Measurements from ENCODE around the gene SIX4.

DNA sequence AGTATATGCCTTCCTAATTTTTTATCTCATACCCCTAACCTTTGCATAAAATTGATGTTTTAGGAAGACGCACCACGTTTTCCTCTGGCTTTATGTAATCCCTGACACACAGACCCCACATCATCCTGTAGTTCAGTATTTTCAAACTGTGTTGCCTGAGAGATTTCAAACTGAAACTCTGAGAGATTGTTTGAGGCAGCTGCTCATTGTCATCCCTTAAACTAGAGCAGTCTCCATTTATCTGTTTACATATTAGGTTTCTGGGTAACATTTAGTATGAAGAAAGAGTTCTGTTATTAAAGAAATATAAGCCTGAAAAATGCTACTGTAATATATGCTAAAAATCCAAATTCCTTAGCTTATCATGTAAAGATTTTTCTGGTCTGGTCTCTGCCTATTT is 34.7 kb upstream of the SIX4 start:
- TF ChIP-seq, protein P1, sequence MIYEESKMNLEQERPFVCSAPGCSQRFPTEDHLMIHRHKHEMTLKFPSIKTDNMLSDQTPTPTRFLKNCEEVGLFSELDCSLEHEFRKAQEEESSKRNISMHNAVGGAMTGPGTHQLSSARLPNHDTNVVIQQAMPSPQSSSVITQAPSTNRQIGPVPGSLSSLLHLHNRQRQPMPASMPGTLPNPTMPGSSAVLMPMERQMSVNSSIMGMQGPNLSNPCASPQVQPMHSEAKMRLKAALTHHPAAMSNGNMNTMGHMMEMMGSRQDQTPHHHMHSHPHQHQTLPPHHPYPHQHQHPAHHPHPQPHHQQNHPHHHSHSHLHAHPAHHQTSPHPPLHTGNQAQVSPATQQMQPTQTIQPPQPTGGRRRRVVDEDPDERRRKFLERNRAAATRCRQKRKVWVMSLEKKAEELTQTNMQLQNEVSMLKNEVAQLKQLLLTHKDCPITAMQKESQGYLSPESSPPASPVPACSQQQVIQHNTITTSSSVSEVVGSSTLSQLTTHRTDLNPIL (CRISPR knock-in tag; IDR thresholded peaks at IDR 0.05; ENCODE audit: low read depth): no peak
- no peak for TF ChIP-seq ARNTL (CRISPR knock-in tag; IDR thresholded peaks at IDR 0.05; ENCODE audit: borderline replicate concordance, low read depth)
